HK-2 (cell line): ENCODE data around the gene FEM1A.

Experiments
- DNase-seq: peaks from one replicate; pipeline ENCODE4 v3.0.0-alpha.2; 2018; ENCODE audit not compliant: unreplicated experiment

FEM1A gene

GRCh38 chr19:4847190-4847973, 55.8 kb downstream of the FEM1A start:
- DNase-seq: no peak

DNA sequence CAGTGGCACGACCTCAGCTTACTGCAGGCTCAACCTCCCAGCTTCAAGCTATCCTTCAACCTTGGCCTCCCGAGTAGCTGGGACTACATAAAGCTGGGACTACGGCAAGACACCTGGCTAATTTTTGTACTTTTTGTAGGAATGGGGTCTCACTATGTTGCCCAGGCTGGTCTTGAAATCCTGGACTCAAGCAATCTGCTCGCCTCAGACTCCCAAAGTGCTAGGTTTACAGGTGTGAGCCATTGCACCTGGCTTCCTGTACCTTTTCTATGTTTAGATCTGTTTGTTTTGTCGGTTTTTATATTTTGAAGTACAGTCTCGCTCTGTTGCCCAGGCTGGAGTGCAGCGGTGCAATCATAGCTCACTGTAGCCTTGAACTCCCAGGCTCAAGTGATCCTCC, 57.5 kb downstream of the FEM1A start:
- no peak for DNase-seq
